Measurements from ENCODE around the gene GALR1. TPM values are rescaled to one million over a fixed set of nuclear protein-coding genes. Genes with fewer than 3 reads are reported as not detected.

Gene GALR1, protein sequence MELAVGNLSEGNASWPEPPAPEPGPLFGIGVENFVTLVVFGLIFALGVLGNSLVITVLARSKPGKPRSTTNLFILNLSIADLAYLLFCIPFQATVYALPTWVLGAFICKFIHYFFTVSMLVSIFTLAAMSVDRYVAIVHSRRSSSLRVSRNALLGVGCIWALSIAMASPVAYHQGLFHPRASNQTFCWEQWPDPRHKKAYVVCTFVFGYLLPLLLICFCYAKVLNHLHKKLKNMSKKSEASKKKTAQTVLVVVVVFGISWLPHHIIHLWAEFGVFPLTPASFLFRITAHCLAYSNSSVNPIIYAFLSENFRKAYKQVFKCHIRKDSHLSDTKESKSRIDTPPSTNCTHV
- total RNA-seq (2022) (not detected in 2 replicates), Bru-seq, nascent RNA (not detected), BruChase-seq, experiment 1, labeled RNA remaining after a 2-hour chase (not detected), BruChase-seq, experiment 2, labeled RNA remaining after a 6-hour chase (not detected)
- long read RNA-seq: 0 reads

DNA sequence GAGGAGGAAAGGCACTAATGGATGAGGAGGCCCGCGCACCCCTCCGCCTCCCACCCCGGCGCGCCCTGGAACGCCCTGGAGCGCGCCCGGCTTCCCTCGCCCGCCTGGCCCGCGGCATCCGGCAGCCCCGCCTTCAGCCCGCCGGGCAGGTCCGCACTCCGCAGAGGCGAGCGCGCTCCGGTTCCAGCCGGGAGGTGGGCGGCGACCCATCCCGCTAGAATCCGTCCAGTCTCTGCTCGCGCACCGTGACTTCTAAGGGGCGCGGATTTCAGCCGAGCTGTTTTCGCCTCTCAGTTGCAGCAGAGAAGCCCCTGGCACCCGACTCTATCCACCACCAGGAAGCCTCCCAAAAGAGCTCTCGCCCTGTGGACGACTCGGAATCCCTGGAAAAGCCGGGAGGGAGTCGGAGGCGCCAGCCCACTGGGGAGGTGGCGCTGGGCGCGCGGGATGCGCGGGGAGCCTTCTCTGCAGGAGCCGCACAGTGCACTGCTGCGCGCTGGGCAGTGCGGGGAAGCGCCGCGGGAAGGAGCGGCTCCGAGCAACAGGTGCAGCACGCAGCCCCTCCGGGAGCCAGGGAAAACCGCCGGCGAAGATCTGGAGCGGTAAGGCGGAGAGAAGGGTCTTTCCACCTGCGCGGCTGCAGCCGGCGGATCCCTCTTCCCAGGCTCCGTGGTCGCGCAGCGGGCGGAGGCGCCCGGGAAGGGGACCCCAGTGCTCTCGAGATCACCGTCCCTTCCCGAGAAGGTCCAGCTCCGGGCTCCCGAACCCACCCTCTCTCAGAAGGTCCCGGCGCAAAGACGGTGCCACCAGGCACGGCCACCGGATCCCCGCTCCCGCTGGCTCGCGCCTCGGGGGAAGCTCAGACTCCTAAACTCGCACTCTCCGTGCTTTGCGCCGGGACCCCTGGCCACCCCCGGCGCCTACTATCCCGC, at the start of gene GALR1:
TSS of gene GALR1 (plus strand) at position 280 of the 932 bp plus-strand sequence. CDS start 701 bp downstream, outside the sequence.
- BruUV-seq (replicated peaks): no TSS peak
- Histone ChIP-seq H3K4me3 (ENCODE audit: low read depth, low read length) (no peak within 1 kb of the TSS), H3K36me3 (ENCODE audit: control insufficient read depth, insufficient read depth, low read length) (no peaks in the 10 kb centered on the region), H3K4me1 (no peaks in the 10 kb centered on the region), H3K9me3 (no peaks in the 10 kb centered on the region), H3K27me3 (replicated peaks; ENCODE audit: control insufficient read depth, insufficient read depth, low read length) (no peaks in the 10 kb centered on the region)
- POLR2A ChIA-PET: no interaction called here
- Mint-ChIP-seq H3K9me3 (ENCODE audit: unreplicated experiment) (peaks cover 22% of the 10 kb centered on the region), H3K4me3 (ENCODE audit: unreplicated experiment) (no peak within 1 kb of the TSS), H3K36me3 (ENCODE audit: insufficient read depth, unreplicated experiment) (no peaks in the 10 kb centered on the region), H3K27ac (ENCODE audit: unreplicated experiment) (no peak within 1 kb of the TSS), H3K27me3 (ENCODE audit: insufficient read depth, unreplicated experiment) (peaks cover 5% of the 10 kb centered on the region), H3K4me1 (ENCODE audit: low read depth, unreplicated experiment) (no peaks in the 10 kb centered on the region)
- TF ChIP-seq, protein P1, sequence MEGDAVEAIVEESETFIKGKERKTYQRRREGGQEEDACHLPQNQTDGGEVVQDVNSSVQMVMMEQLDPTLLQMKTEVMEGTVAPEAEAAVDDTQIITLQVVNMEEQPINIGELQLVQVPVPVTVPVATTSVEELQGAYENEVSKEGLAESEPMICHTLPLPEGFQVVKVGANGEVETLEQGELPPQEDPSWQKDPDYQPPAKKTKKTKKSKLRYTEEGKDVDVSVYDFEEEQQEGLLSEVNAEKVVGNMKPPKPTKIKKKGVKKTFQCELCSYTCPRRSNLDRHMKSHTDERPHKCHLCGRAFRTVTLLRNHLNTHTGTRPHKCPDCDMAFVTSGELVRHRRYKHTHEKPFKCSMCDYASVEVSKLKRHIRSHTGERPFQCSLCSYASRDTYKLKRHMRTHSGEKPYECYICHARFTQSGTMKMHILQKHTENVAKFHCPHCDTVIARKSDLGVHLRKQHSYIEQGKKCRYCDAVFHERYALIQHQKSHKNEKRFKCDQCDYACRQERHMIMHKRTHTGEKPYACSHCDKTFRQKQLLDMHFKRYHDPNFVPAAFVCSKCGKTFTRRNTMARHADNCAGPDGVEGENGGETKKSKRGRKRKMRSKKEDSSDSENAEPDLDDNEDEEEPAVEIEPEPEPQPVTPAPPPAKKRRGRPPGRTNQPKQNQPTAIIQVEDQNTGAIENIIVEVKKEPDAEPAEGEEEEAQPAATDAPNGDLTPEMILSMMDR (IDR thresholded peaks at IDR 0.05; ENCODE audit: insufficient read depth in 1 of 2, low read depth in 1 of 2, low read length in 1 of 2, severe bottlenecking in 1 of 2, unreplicated experiment in 1 of 2): no peak
- no peak for DNase-seq
- CTCF ChIA-PET: no interaction called here
- intact Hi-C loops (cut with micrococcal nuclease; ENCODE audit: unreplicated experiment): no loop called here

DNA sequence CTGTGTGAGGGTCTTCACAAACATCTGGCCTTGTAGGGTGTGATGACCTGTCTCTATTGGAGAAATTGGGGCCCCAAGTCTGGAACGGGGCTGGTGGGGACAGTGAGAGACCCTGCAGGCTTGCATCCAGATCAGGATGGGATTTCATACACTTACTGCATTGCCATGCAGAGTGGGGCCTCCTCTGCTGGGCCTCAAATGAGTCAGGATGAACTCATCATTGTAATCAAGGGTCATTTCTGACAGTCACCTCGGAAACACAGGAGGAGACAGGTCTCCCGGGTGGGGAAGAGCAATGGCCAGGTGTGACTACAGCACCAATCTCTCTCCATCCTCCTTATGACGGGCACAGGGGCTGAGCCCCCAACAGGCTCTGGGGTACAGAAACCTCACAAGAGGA, 48.1 kb upstream of the GALR1 start:
- no peak for DNase-seq
- ChIA-PET POLR2A (no interaction called here), CTCF (no interaction called here)
- Histone ChIP-seq H3K36me3 (ENCODE audit: control insufficient read depth, insufficient read depth, low read length) (no peaks in the 10 kb centered on the region), H3K4me3 (ENCODE audit: low read depth, low read length) (no peak overlapping the region), H3K4me1 (no peaks in the 10 kb centered on the region), H3K9me3 (no peaks in the 10 kb centered on the region), H3K27me3 (replicated peaks; ENCODE audit: control insufficient read depth, insufficient read depth, low read length) (no peaks in the 10 kb centered on the region)
- H3K27ac Mint-ChIP-seq (ENCODE audit: unreplicated experiment): no peak overlapping the region
- no peaks in the 10 kb centered on the region for H3K9me3 Mint-ChIP-seq (ENCODE audit: unreplicated experiment)
- H3K4me3 Mint-ChIP-seq (ENCODE audit: unreplicated experiment): no peak overlapping the region
- intact Hi-C loops (cut with micrococcal nuclease; ENCODE audit: unreplicated experiment): no loop called here
- H3K27me3 Mint-ChIP-seq (ENCODE audit: insufficient read depth, unreplicated experiment): peaks cover 11% of the 10 kb centered on the region
- TF ChIP-seq, protein P1 (IDR thresholded peaks at IDR 0.05; ENCODE audit: insufficient read depth in 1 of 2, low read depth in 1 of 2, low read length in 1 of 2, severe bottlenecking in 1 of 2, unreplicated experiment in 1 of 2): no peak
- H3K36me3 Mint-ChIP-seq (ENCODE audit: insufficient read depth, unreplicated experiment): no peaks in the 10 kb centered on the region
- no peaks in the 10 kb centered on the region for H3K4me1 Mint-ChIP-seq (ENCODE audit: low read depth, unreplicated experiment)
- BruUV-seq (replicated peaks): no TSS peak

DNA sequence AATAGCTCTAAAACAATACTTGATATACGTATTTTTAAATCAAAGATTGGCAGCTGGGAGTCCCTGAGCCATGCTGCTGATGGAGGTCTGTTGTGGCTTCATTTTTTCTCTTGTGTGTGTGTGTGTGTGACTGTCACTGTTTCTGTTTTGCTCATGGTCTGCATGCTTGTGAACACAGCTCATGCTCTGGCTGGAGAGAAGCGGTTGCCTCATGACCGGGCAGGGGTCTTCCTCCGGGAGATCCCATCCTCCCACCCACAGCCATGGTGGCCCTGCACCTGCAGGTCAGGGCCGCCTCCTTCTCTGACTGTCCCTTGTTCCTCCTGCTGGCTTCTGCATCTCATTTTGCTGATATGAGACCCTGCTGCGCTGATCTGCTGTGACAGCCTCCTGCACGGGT, 47.3 kb upstream of the GALR1 start:
- CTCF ChIA-PET: no interaction called here
- no TSS peak for BruUV-seq (replicated peaks)
- TF ChIP-seq, protein P1 (IDR thresholded peaks at IDR 0.05; ENCODE audit: insufficient read depth in 1 of 2, low read depth in 1 of 2, low read length in 1 of 2, severe bottlenecking in 1 of 2, unreplicated experiment in 1 of 2): no peak
- no peaks in the 10 kb centered on the region for H3K4me1 Mint-ChIP-seq (ENCODE audit: low read depth, unreplicated experiment)
- Histone ChIP-seq H3K36me3 (ENCODE audit: control insufficient read depth, insufficient read depth, low read length) (no peaks in the 10 kb centered on the region), H3K9me3 (no peaks in the 10 kb centered on the region), H3K4me1 (no peaks in the 10 kb centered on the region), H3K4me3 (ENCODE audit: low read depth, low read length) (no peak overlapping the region), H3K27me3 (replicated peaks; ENCODE audit: control insufficient read depth, insufficient read depth, low read length) (no peaks in the 10 kb centered on the region)
- H3K36me3 Mint-ChIP-seq (ENCODE audit: insufficient read depth, unreplicated experiment): no peaks in the 10 kb centered on the region
- intact Hi-C loops (cut with micrococcal nuclease; ENCODE audit: unreplicated experiment): no loop called here
- peaks cover 11% of the 10 kb centered on the region for H3K27me3 Mint-ChIP-seq (ENCODE audit: insufficient read depth, unreplicated experiment)
- DNase-seq: no peak
- no peaks in the 10 kb centered on the region for H3K9me3 Mint-ChIP-seq (ENCODE audit: unreplicated experiment)
- no peak overlapping the region for H3K27ac Mint-ChIP-seq (ENCODE audit: unreplicated experiment)
- POLR2A ChIA-PET: no interaction called here
- H3K4me3 Mint-ChIP-seq (ENCODE audit: unreplicated experiment): no peak overlapping the region

All from Caco-2 (cell line).